ENCODE results near the gene TMEM204. TPM values are rescaled to one million over a fixed set of nuclear protein-coding genes. Genes with fewer than 3 reads are reported as not detected.

TMEM204 gene
- total and polyA plus RNA-seq, 4 donors: 34.7 to 74.5 (median 45.1) TPM

GRCh38 chr16:1545044-1546040, 11.9 kb downstream of the TMEM204 start:
- peaks cover 0 to 3% of the 10 kb centered on the region in 2 donors for H3K36me3 ChIP-seq (ENCODE audit: control insufficient read depth in 1 of 2, insufficient read depth in 2 of 2, low read length in 1 of 2)
- H3K4me1 ChIP-seq (ENCODE audit: control insufficient read depth in 1 of 2, insufficient read depth in 2 of 2, low read length in 2 of 2): peaks cover 0 to 2% of the 10 kb centered on the region in 2 donors
- no peak overlapping the region for H3K4me3 ChIP-seq (ENCODE audit: low read length in 2 of 2)
- DNase-seq: no peak
- H3K9me3 ChIP-seq (ENCODE audit: control insufficient read depth, low read length): no peaks in the 10 kb centered on the region
- peak; percentile 44 for ATAC-seq (ENCODE audit: low FRiP score)
- intact Hi-C loops (cut with DNase I): loop anchor here (5.0 kb wide), 3 partner anchors 33 to 67 kb away; partner anchors contain the start of genes TELO2 (in 2 of the 2), CRAMP1 (in 1 of the 2) and IFT140 (in 1 of the 2)
- H3K27ac ChIP-seq (ENCODE audit: low read depth in 1 of 2, low read length in 2 of 2): peak overlapping the region; percentile 74 to 77
- no peaks in the 10 kb centered on the region for H3K27me3 ChIP-seq (ENCODE audit: control insufficient read depth in 1 of 2, insufficient read depth in 2 of 2, low read length in 1 of 2)
- 10 to 12% methylated on average over 26 of the region's 26 CpGs for WGBS, 2 donors

- no peaks in the 10 kb centered on the region for H3K27me3 ChIP-seq (ENCODE audit: control insufficient read depth in 1 of 2, insufficient read depth in 2 of 2, low read length in 1 of 2)
- H3K4me3 ChIP-seq (ENCODE audit: low read length in 2 of 2): no peak overlapping the region
- intact Hi-C loops (cut with DNase I): loop anchor here (5.0 kb wide), 3 partner anchors 34 to 66 kb away; partner anchors contain the start of genes TELO2 (in 2 of the 2), CRAMP1 (in 1 of the 2) and IFT140 (in 1 of the 2)
- no peak for DNase-seq
- H3K27ac ChIP-seq (ENCODE audit: low read depth in 1 of 2, low read length in 2 of 2): peak overlapping the region; percentile 4 to 74
- H3K36me3 ChIP-seq (ENCODE audit: control insufficient read depth in 1 of 2, insufficient read depth in 2 of 2, low read length in 1 of 2): peaks cover 0 to 3% of the 10 kb centered on the region in 2 donors
- no peak for ATAC-seq (ENCODE audit: low FRiP score)
- H3K9me3 ChIP-seq (ENCODE audit: control insufficient read depth, low read length): no peaks in the 10 kb centered on the region
- peaks cover 0 to 2% of the 10 kb centered on the region in 2 donors for H3K4me1 ChIP-seq (ENCODE audit: control insufficient read depth in 1 of 2, insufficient read depth in 2 of 2, low read length in 2 of 2)
- WGBS, 2 donors: 88 to 92% methylated on average over 16 of the region's 16 CpGs
Observed at GRCh38 chr16:1546430-1546829, 13.0 kb downstream of the TMEM204 start.

- Histone ChIP-seq H3K36me3 (ENCODE audit: control insufficient read depth in 1 of 2, insufficient read depth in 2 of 2, low read length in 1 of 2) (no peaks in the 10 kb centered on the region), H3K9me3 (ENCODE audit: control insufficient read depth, low read length) (no peaks in the 10 kb centered on the region), H3K27ac (ENCODE audit: low read depth in 1 of 2, low read length in 2 of 2) (peak overlapping the region in 1 of 2 donors; percentile 12), H3K4me1 (ENCODE audit: control insufficient read depth in 1 of 2, insufficient read depth in 2 of 2, low read length in 2 of 2) (peaks cover 0 to 2% of the 10 kb centered on the region in 2 donors), H3K4me3 (ENCODE audit: low read length in 2 of 2) (no peak overlapping the region), H3K27me3 (ENCODE audit: control insufficient read depth in 1 of 2, insufficient read depth in 2 of 2, low read length in 1 of 2) (no peaks in the 10 kb centered on the region)
- WGBS, 2 donors: 5 to 12% methylated on average over 5 of the region's 5 CpGs
- DNase-seq: no peak
- no peak for ATAC-seq (ENCODE audit: low FRiP score)
- intact Hi-C loops (cut with DNase I): loop anchor here (5.0 kb wide), 3 partner anchors 36 to 64 kb away; partner anchors contain the start of genes TELO2 (in 2 of the 2), CRAMP1 (in 1 of the 2) and IFT140 (in 1 of the 2)
Observed at GRCh38 chr16:1548233-1548632, 14.8 kb downstream of the TMEM204 start.

GRCh38 chr16:1548727-1549126, 15.3 kb downstream of the TMEM204 start:
- intact Hi-C loops (cut with DNase I): loop anchor here (5.0 kb wide), 3 partner anchors 36 to 64 kb away; partner anchors contain the start of genes TELO2 (in 2 of the 2), CRAMP1 (in 1 of the 2) and IFT140 (in 1 of the 2)
- ATAC-seq (ENCODE audit: low FRiP score) (no peak), DNase-seq (no peak)
- Histone ChIP-seq H3K27me3 (ENCODE audit: control insufficient read depth in 1 of 2, insufficient read depth in 2 of 2, low read length in 1 of 2) (no peaks in the 10 kb centered on the region), H3K27ac (ENCODE audit: low read depth in 1 of 2, low read length in 2 of 2) (peak overlapping the region in 1 of 2 donors; percentile 4), H3K9me3 (ENCODE audit: control insufficient read depth, low read length) (no peaks in the 10 kb centered on the region), H3K4me3 (ENCODE audit: low read length in 2 of 2) (no peak overlapping the region), H3K36me3 (ENCODE audit: control insufficient read depth in 1 of 2, insufficient read depth in 2 of 2, low read length in 1 of 2) (no peaks in the 10 kb centered on the region), H3K4me1 (ENCODE audit: control insufficient read depth in 1 of 2, insufficient read depth in 2 of 2, low read length in 2 of 2) (peaks cover 0 to 2% of the 10 kb centered on the region in 2 donors)
- WGBS, 2 donors: 87% methylated on average over 23 of the region's 23 CpGs

- Histone ChIP-seq H3K36me3 (ENCODE audit: control insufficient read depth in 1 of 2, insufficient read depth in 2 of 2, low read length in 1 of 2) (peaks cover 0 to 5% of the 10 kb centered on the region in 2 donors), H3K4me3 (ENCODE audit: low read length in 2 of 2) (no peak overlapping the region), H3K9me3 (ENCODE audit: control insufficient read depth, low read length) (no peaks in the 10 kb centered on the region), H3K4me1 (ENCODE audit: control insufficient read depth in 1 of 2, insufficient read depth in 2 of 2, low read length in 2 of 2) (peaks cover 0 to 2% of the 10 kb centered on the region in 2 donors), H3K27me3 (ENCODE audit: control insufficient read depth in 1 of 2, insufficient read depth in 2 of 2, low read length in 1 of 2) (no peaks in the 10 kb centered on the region), H3K27ac (ENCODE audit: low read depth in 1 of 2, low read length in 2 of 2) (peak overlapping the region in 1 of 2 donors; percentile 76)
- intact Hi-C loops (cut with DNase I): no loop called here
- DNase-seq (no peak), ATAC-seq (ENCODE audit: low FRiP score) (no peak)
- 18 to 37% methylated on average over 8 of the region's 8 CpGs for WGBS, 2 donors
Observed at GRCh38 chr16:1550069-1550468, 16.6 kb downstream of the TMEM204 start.

GRCh38 chr16:1550696-1551095, 17.2 kb downstream of the TMEM204 start:
- intact Hi-C loops (cut with DNase I): no loop called here
- H3K4me1 ChIP-seq (ENCODE audit: control insufficient read depth in 1 of 2, insufficient read depth in 2 of 2, low read length in 2 of 2): peaks cover 0 to 2% of the 10 kb centered on the region in 2 donors
- peak in 1 of 2 donors; percentile 79 for DNase-seq
- 50 to 62% methylated on average over 15 of the region's 15 CpGs for WGBS, 2 donors
- peak overlapping the region in 1 of 2 donors; percentile 76 for H3K27ac ChIP-seq (ENCODE audit: low read depth in 1 of 2, low read length in 2 of 2)
- no peaks in the 10 kb centered on the region for H3K27me3 ChIP-seq (ENCODE audit: control insufficient read depth in 1 of 2, insufficient read depth in 2 of 2, low read length in 1 of 2)
- ATAC-seq (ENCODE audit: low FRiP score): peak; percentile 34
- H3K4me3 ChIP-seq (ENCODE audit: low read length in 2 of 2): no peak overlapping the region
- peaks cover 0 to 6% of the 10 kb centered on the region in 2 donors for H3K36me3 ChIP-seq (ENCODE audit: control insufficient read depth in 1 of 2, insufficient read depth in 2 of 2, low read length in 1 of 2)
- no peaks in the 10 kb centered on the region for H3K9me3 ChIP-seq (ENCODE audit: control insufficient read depth, low read length)

GRCh38 chr16:1551166-1551565, 17.7 kb downstream of the TMEM204 start:
- Histone ChIP-seq H3K4me3 (ENCODE audit: low read length in 2 of 2) (no peak overlapping the region), H3K27ac (ENCODE audit: low read depth in 1 of 2, low read length in 2 of 2) (no peak overlapping the region), H3K36me3 (ENCODE audit: control insufficient read depth in 1 of 2, insufficient read depth in 2 of 2, low read length in 1 of 2) (peaks cover 0 to 6% of the 10 kb centered on the region in 2 donors), H3K4me1 (ENCODE audit: control insufficient read depth in 1 of 2, insufficient read depth in 2 of 2, low read length in 2 of 2) (no peaks in the 10 kb centered on the region), H3K27me3 (ENCODE audit: control insufficient read depth in 1 of 2, insufficient read depth in 2 of 2, low read length in 1 of 2) (no peaks in the 10 kb centered on the region), H3K9me3 (ENCODE audit: control insufficient read depth, low read length) (no peaks in the 10 kb centered on the region)
- 95% methylated on average over 11 to 12 of the region's 12 CpGs for WGBS, 2 donors
- ATAC-seq (ENCODE audit: low FRiP score) (no peak), DNase-seq (no peak)
- intact Hi-C loops (cut with DNase I): no loop called here

- 91 to 95% methylated on average over 15 of the region's 15 CpGs for WGBS, 2 donors
Observed at GRCh38 chr16:1552129-1552528, 18.7 kb downstream of the TMEM204 start.

More at GRCh38 chr16:1552129-1552528, 18.7 kb downstream of the TMEM204 start:
- H3K36me3 ChIP-seq (ENCODE audit: control insufficient read depth in 1 of 2, insufficient read depth in 2 of 2, low read length in 1 of 2): peaks cover 0 to 6% of the 10 kb centered on the region in 2 donors
- ATAC-seq (ENCODE audit: low FRiP score) (no peak), DNase-seq (no peak)
- no peaks in the 10 kb centered on the region for H3K27me3 ChIP-seq (ENCODE audit: control insufficient read depth in 1 of 2, insufficient read depth in 2 of 2, low read length in 1 of 2)
- H3K4me1 ChIP-seq (ENCODE audit: control insufficient read depth in 1 of 2, insufficient read depth in 2 of 2, low read length in 2 of 2): no peaks in the 10 kb centered on the region
- H3K4me3 ChIP-seq (ENCODE audit: low read length in 2 of 2): no peak overlapping the region
- intact Hi-C loops (cut with DNase I): no loop called here
- no peak overlapping the region for H3K27ac ChIP-seq (ENCODE audit: low read depth in 1 of 2, low read length in 2 of 2)
- H3K9me3 ChIP-seq (ENCODE audit: control insufficient read depth, low read length): no peaks in the 10 kb centered on the region

Data from aorta (tissue), 5 donors.